SK-N-SH (cell line): ENCODE measurements around the gene CARMIL3. TPM values are rescaled to one million over a fixed set of nuclear protein-coding genes. Genes with fewer than 3 reads are reported as not detected.

Experiments used
- CTCF ChIA-PET: fragments of 300-600, 350-600 bp; formaldehyde crosslinking; extraction: SDS; loops from one replicate; lab custom pipeline; 2021; lab: Yijun Ruan, JAX
- POLR2A ChIA-PET: fragments of 350-600 bp; sonication (Branson Sonifier 250); formaldehyde crosslinking; extraction: SDS; loops from one replicate; lab custom pipeline; 2020; ENCODE audit warnings: antibody characterized with exemption, inconsistent platforms; lab: Yijun Ruan, JAX
- DNase-seq: peaks from one replicate; pipeline ENCODE4 v3.0.0; 2012
- H2AFZ ChIP-seq: fragments of 200-600 bp; sonication (generic); 2 replicates; pipeline ENCODE4 v1.8.1; 2016; ENCODE audit warnings: antibody characterized with exemption, mild to moderate bottlenecking, low read depth
- H3F3A ChIP-seq: fragments of 200-600 bp; sonication (generic); replicated peaks from 2 replicates; pipeline ENCODE3; 2016; ENCODE audit warnings: antibody characterized with exemption, mild to moderate bottlenecking; ENCODE audit not compliant: insufficient read depth
- H3K27ac ChIP-seq, 2 experiments: fragments of 200-500 bp in 1 of 2; fragments of 200-600 bp in 1 of 2; sonication (Bioruptor generic) in 1 of 2; sonication (generic), shearing (Covaris generic) in 1 of 2; 2 replicates each; pipeline versions ENCODE4 v1.5.1 to v1.6.1; 2014 to 2016; ENCODE audit warnings: low read depth in 2 of 2, inconsistent platforms in 1 of 2, low read length in 1 of 2, mild to moderate bottlenecking in 1 of 2, mixed read lengths in 1 of 2
- H3K27me3 ChIP-seq: fragments of 200-600 bp; sonication (generic), shearing (Covaris generic); 2 replicates; pipeline ENCODE4 v1.6.1; 2016; ENCODE audit warnings: mixed run types; ENCODE audit not compliant: insufficient read depth
- H3K36me3 ChIP-seq, 2 experiments: fragments of 200-500 bp in 1 of 2; fragments of 200-600 bp in 1 of 2; sonication (Bioruptor generic) in 1 of 2; sonication (generic) in 1 of 2; replicated peaks in 1 of 2; 2 replicates each; pipeline versions ENCODE3 to v1.5.1; 2014 to 2016; ENCODE audit warnings: low read length in 1 of 2, mild to moderate bottlenecking in 1 of 2; ENCODE audit not compliant: insufficient read depth in 2 of 2, control insufficient read depth in 1 of 2
- H3K4me1 ChIP-seq, 2 experiments: fragments of 200-500 bp in 1 of 2; fragments of 200-600 bp in 1 of 2; sonication (Bioruptor generic) in 1 of 2; sonication (generic), shearing (Covaris generic) in 1 of 2; 2 replicates each; pipeline versions ENCODE4 v1.5.1 to v1.6.1; 2014 to 2016; ENCODE audit warnings: low read depth in 1 of 2, low read length in 1 of 2, mixed run types in 1 of 2; ENCODE audit not compliant: insufficient read depth in 2 of 2, control insufficient read depth in 1 of 2
- H3K4me2 ChIP-seq: fragments of 200-600 bp; sonication (generic), shearing (Covaris generic); 2 replicates; pipeline ENCODE4 v1.6.1; 2017; ENCODE audit warnings: mixed run types
- H3K4me3 ChIP-seq, 2 experiments: fragments of 200-500 bp in 1 of 2; fragments of 200-600 bp in 1 of 2; sonication (Bioruptor generic) in 1 of 2; sonication (generic), shearing (Covaris generic) in 1 of 2; 2 replicates each; pipeline versions ENCODE4 v1.5.1 to v1.8.1; 2014 to 2016; ENCODE audit warnings: low read depth in 2 of 2, inconsistent platforms in 1 of 2, low read length in 1 of 2, mild to moderate bottlenecking in 1 of 2, mixed read lengths in 1 of 2, moderate library complexity in 1 of 2
- H3K79me2 ChIP-seq: fragments of 200-600 bp; sonication (generic); 2 replicates; pipeline ENCODE4 v1.8.1; 2017; ENCODE audit warnings: mild to moderate bottlenecking; ENCODE audit not compliant: insufficient read depth
- H3K9ac ChIP-seq: fragments of 200-600 bp; sonication (generic); 2 replicates; pipeline ENCODE4 v1.6.1; 2017; ENCODE audit warnings: mixed run types
- H3K9me2 ChIP-seq: fragments of 200-600 bp; sonication (generic); 2 replicates; pipeline ENCODE4 v1.6.1; 2017; ENCODE audit warnings: mixed run types
- H3K9me3 ChIP-seq: fragments of 200-600 bp; sonication (generic); 2 replicates; pipeline ENCODE4 v1.6.1; 2017; ENCODE audit warnings: mixed run types, mild to moderate bottlenecking, moderate library complexity
- H4K20me1 ChIP-seq: fragments of 200-600 bp; sonication (generic); 2 replicates; pipeline ENCODE4 v1.6.1; 2017; ENCODE audit warnings: mild to moderate bottlenecking, mixed run types; ENCODE audit not compliant: insufficient read depth
- EP300 ChIP-seq, 2 experiments: IDR thresholded peaks; 2 replicates each; pipeline versions ENCODE4 v1.4.0 to v1.6.1; 2012; ENCODE audit warnings: borderline replicate concordance in 1 of 2, low read depth in 1 of 2, low read length in 1 of 2
- FOSL2 ChIP-seq: IDR thresholded peaks from 2 replicates; pipeline ENCODE4 v1.4.0; 2012; ENCODE audit warnings: low read depth, mild to moderate bottlenecking, moderate library complexity, borderline replicate concordance
- FOXJ3 ChIP-seq: sonication (generic); formaldehyde crosslinking; IDR thresholded peaks from 2 replicates; pipeline ENCODE4 v1.5.1; 2020; ENCODE audit warnings: mild to moderate bottlenecking, missing genetic modification reagents
- FOXM1 ChIP-seq: IDR thresholded peaks from 2 replicates; pipeline ENCODE4 v1.4.0; 2012; ENCODE audit warnings: low read depth, mild to moderate bottlenecking
- GABPA ChIP-seq: IDR thresholded peaks from 2 replicates; pipeline ENCODE4 v1.4.0; 2012; ENCODE audit warnings: low read depth, mild to moderate bottlenecking
- MEF2A ChIP-seq: IDR thresholded peaks from 2 replicates; pipeline ENCODE4 v1.4.0; 2012; ENCODE audit warnings: low read depth, borderline replicate concordance
- MXI1 ChIP-seq: IDR thresholded peaks from 2 replicates; pipeline ENCODE4 v1.6.1; 2012; ENCODE audit warnings: mild to moderate bottlenecking, low read depth, low read length, improper control_type of control experiment
- NRF1 ChIP-seq: IDR thresholded peaks from 2 replicates; pipeline ENCODE4 v1.6.1; 2012; ENCODE audit warnings: low read depth, mild to moderate bottlenecking, low read length
- PBX3 ChIP-seq: IDR thresholded peaks from 2 replicates; pipeline ENCODE4; 2012
- RCOR1 ChIP-seq: fragments of 150-350 bp; IDR thresholded peaks from 2 replicates; pipeline ENCODE4 v1.6.1; 2017; ENCODE audit warnings: antibody characterized with exemption, low read length
- REST ChIP-seq: IDR thresholded peaks from 2 replicates; pipeline ENCODE4 v1.6.1; 2012; ENCODE audit warnings: mild to moderate bottlenecking, low read depth, low read length, moderate library complexity
- RFX5 ChIP-seq: IDR thresholded peaks from 2 replicates; pipeline ENCODE4 v1.6.1; 2012; ENCODE audit warnings: mild to moderate bottlenecking, improper control_type of control experiment, low read length
- RXRA ChIP-seq: IDR thresholded peaks from 2 replicates; pipeline ENCODE4 v1.4.0; 2012; ENCODE audit warnings: low read depth, mild to moderate bottlenecking, borderline replicate concordance
- SIN3A ChIP-seq: IDR thresholded peaks from 2 replicates; pipeline ENCODE4 v1.6.1; 2012; ENCODE audit warnings: low read depth, mild to moderate bottlenecking, low read length, moderate library complexity, borderline replicate concordance
- SMC3 ChIP-seq: IDR thresholded peaks from 2 replicates; pipeline ENCODE4 v1.6.1; 2012; ENCODE audit warnings: low read depth, low read length, improper control_type of control experiment
- TEAD4 ChIP-seq: IDR thresholded peaks from 2 replicates; pipeline ENCODE4 v1.4.0; 2012; ENCODE audit warnings: mild to moderate bottlenecking, borderline replicate concordance; ENCODE audit not compliant: insufficient read depth
- USF1 ChIP-seq: IDR thresholded peaks from 2 replicates; pipeline ENCODE4 v1.4.0; 2012; ENCODE audit warnings: low read depth, borderline replicate concordance
- YY1 ChIP-seq: IDR thresholded peaks from 2 replicates; pipeline ENCODE4 v1.4.0; 2012; ENCODE audit warnings: low read depth, mild to moderate bottlenecking
- WGBS: methylation state at CpG from one replicate; pipeline ENCODE4 v1.1.6; 2017; ENCODE audit warnings: low lambda C conversion rate; 5-methylcytosine and 5-hydroxymethylcytosine counted together
- polyA plus RNA-seq, 3 experiments: library from polyadenylated mRNA; depleted of rRNA; stranded (reverse); fragments of >200 nt; gene quantifications; 2 replicates each; pipeline ENCODE4 v1.2.3, GENCODE V29; 2012
- TF ChIP-seq, protein P1 (sequence below): IDR thresholded peaks from 2 replicates; pipeline ENCODE4 v1.4.0; 2012; ENCODE audit warnings: low read depth

CARMIL3 gene
- polyA plus RNA-seq, 1 of the 3 experiments (the other 2 are of a cell fraction): 0.43 TPM

DNA sequence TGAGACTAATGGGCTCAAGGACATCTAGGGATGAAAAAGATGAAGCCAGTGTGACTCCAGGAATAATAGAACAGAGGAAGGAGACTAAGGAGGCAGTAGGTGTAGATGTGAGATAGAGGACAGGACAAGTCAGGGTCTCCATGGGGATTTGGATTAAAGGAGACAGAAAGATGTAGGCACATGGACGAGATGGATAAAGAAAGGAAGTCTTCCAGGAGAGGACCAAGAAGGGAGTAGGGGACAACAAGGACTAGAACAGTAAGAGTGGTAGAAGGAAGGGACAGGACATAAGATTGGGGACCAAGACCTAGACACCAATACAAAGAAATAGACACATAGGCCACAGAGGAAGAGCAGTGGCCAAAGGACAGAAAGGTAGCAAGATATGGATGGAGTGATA is 35.2 kb downstream of the CARMIL3 start (continued):
- TF ChIP-seq PBX3 (no peak), GABPA (no peak), SIN3A (no peak), FOXM1 (no peak), TEAD4 (no peak), YY1 (no peak), SMC3 (no peak), MXI1 (no peak)

DNA sequence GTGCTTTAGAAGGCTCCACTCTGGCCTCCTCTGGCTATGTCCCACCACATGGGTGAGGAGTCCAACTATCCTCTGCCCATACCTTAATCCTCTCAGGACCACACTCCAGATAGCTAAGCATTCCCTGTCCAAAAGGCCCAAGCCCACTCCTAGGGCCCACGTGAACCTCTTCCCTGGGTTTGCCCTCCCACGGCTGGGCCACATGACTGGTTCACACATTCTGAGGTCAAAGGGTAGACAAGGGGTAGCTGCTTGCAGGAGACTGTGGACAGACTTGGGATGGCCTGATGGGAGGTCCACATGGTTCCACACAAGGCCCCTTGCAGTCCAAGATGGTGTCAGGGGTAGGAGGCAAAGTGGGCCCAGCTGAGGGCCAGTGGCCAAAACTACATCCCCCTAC is 36.3 kb downstream of the CARMIL3 start:
- no peak for DNase-seq
- Histone ChIP-seq H3K36me3 (no peaks in the 10 kb centered on the region), H3K9ac (no peak overlapping the region), H3K27ac (no peak overlapping the region), H3F3A (no peaks in the 10 kb centered on the region), H3K4me2 (no peak overlapping the region), H2AFZ (no peak overlapping the region), H3K4me3 (no peak overlapping the region), H3K9me3 (no peaks in the 10 kb centered on the region)
- ChIA-PET POLR2A (no interaction called here), CTCF (interaction anchor here (13.8 to 25.4 kb wide), 2 partner anchors 18 to 22 kb away, joined by 219 to 1159 read pairs; partner anchors contain the start of genes CARMIL3 and CPNE6)
- WGBS: 57% methylated on average over 2 of the region's 2 CpGs
- no peak for TF ChIP-seq YY1
- TF ChIP-seq RCOR1: no peak
- TF ChIP-seq SMC3: no peak
- TF ChIP-seq TEAD4: no peak
- TF ChIP-seq FOXJ3 (CRISPR knock-in tag): no peak
- no peak for TF ChIP-seq RFX5
- TF ChIP-seq, all 33 proteins: peak for 0
- peaks cover 0 to 3% of the 10 kb centered on the region in 2 experiments; a peak in 1 of 4 replicates for H3K4me1 ChIP-seq
- no peaks in the 10 kb centered on the region for H3K9me2 ChIP-seq
- no peaks in the 10 kb centered on the region for H3K79me2 ChIP-seq
- no peaks in the 10 kb centered on the region for H3K27me3 ChIP-seq
- no peaks in the 10 kb centered on the region for H4K20me1 ChIP-seq

DNA sequence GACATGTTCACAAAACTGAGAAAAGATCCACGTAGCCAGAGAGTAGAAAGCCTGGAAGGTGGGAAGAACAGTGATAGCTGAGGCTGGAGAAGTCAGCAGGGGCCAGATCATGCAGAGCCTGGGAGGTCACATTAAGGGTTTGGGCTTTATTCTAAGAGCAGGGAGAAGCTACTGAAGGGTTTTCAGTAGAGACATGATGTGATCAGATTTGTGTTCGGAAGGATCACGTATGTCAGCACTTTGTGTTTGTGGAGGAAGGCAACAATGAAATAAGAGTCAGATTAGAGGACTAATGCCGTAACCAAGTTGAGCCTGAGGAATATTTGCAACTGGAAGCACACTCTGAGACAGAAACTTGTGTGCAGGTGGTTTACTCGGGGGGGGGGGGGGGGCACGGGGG is 38.1 kb downstream of the CARMIL3 start:
- peaks cover 3% of the 10 kb centered on the region for H3F3A ChIP-seq
- no peaks in the 10 kb centered on the region for H3K36me3 ChIP-seq
- H3K9ac ChIP-seq: no peak overlapping the region
- H3K4me1 ChIP-seq: peaks cover 3 to 7% of the 10 kb centered on the region in 2 experiments; a peak in 1 of 4 replicates
- H3K4me3 ChIP-seq: no peak overlapping the region
- H3K27ac ChIP-seq: no peak overlapping the region
- ChIA-PET POLR2A (interaction anchor here (1.0 to 6.2 kb wide), 6 partner anchors 8 to 38 kb away, joined by 4 to 44 read pairs (median 4); partner anchors contain the start of gene CARMIL3), CTCF (interaction anchor here (1.1 to 25.4 kb wide), 10 partner anchors 16 to 127 kb away, joined by 3 to 1159 read pairs (median 4); partner anchors contain the start of genes CARMIL3, CPNE6, DCAF11 and NRL)
- 89% methylated on average over 6 of the region's 6 CpGs for WGBS
- peaks cover 4% of the 10 kb centered on the region; the same call in 1 of the 2 replicates for H3K79me2 ChIP-seq
- no peaks in the 10 kb centered on the region for H3K27me3 ChIP-seq
- DNase-seq: no peak
- H3K9me3 ChIP-seq: no peaks in the 10 kb centered on the region
- H2AFZ ChIP-seq: no peak overlapping the region
- no peaks in the 10 kb centered on the region for H4K20me1 ChIP-seq
- H3K4me2 ChIP-seq: no peak overlapping the region
- H3K9me2 ChIP-seq: no peaks in the 10 kb centered on the region
- TF ChIP-seq USF1 (no peak), REST (no peak), NRF1 (no peak), FOXM1 (no peak), YY1 (no peak), RXRA (no peak), EP300 (IDR thresholded peaks at IDR 0.05; ENCODE audit: borderline replicate concordance in 1 of 2, low read depth in 1 of 2, low read length in 1 of 2) (no peak), FOSL2 (no peak), MEF2A (no peak), MXI1 (no peak)
- TF ChIP-seq, protein P1, sequence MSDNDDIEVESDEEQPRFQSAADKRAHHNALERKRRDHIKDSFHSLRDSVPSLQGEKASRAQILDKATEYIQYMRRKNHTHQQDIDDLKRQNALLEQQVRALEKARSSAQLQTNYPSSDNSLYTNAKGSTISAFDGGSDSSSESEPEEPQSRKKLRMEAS: no peak
